WI38 (cell line): ENCODE data around the gene TFDP2.
"Not testable (repeated sequence)": the region's sequence is repeated elsewhere in the genome, so short reads cannot be mapped to it uniquely, and the experiment has no call there.

Source experiments
- H3K4me3 ChIP-seq: 2 replicates; pipeline ENCODE4 v1.5.1; 2011; ENCODE audit warnings: low read depth, mild to moderate bottlenecking, control low read depth, low read length
- TF ChIP-seq, protein P1 (sequence below): IDR thresholded peaks from 2 replicates; pipeline ENCODE4 v1.5.1; 2012; ENCODE audit warnings: low read depth, mild to moderate bottlenecking, control low read depth, low read length

TFDP2 gene

DNA sequence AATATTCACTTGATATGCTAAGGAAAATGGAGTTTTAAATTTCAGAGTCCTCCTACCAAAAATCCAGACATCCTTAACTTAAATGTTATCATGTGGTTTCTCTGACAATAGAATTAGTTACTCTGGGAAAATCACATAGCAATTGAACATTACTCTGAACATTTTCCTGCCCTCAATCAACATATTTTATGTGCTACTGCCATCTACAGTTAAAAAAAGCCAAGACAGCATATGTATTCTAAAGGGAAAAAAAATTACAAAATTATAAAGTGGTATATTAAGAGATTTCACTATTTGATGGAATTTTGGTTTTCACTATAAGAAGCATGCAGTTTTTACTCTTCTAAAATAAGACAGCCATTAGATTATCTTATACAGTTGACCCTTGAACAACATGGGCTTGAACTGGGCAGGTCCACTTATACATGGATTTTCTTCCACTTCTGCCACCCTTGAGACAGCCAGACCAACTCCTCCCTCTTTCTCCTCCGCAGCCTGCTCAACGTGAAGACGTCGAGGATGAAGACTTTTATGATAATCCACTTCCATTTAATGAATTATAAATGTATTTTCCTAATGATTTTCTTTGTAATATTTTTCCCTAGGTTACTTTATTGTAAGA lies 150.6 kb downstream of the TFDP2 start:
- no peak overlapping the region for H3K4me3 ChIP-seq
- TF ChIP-seq, protein P1, sequence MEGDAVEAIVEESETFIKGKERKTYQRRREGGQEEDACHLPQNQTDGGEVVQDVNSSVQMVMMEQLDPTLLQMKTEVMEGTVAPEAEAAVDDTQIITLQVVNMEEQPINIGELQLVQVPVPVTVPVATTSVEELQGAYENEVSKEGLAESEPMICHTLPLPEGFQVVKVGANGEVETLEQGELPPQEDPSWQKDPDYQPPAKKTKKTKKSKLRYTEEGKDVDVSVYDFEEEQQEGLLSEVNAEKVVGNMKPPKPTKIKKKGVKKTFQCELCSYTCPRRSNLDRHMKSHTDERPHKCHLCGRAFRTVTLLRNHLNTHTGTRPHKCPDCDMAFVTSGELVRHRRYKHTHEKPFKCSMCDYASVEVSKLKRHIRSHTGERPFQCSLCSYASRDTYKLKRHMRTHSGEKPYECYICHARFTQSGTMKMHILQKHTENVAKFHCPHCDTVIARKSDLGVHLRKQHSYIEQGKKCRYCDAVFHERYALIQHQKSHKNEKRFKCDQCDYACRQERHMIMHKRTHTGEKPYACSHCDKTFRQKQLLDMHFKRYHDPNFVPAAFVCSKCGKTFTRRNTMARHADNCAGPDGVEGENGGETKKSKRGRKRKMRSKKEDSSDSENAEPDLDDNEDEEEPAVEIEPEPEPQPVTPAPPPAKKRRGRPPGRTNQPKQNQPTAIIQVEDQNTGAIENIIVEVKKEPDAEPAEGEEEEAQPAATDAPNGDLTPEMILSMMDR, result no peak

DNA sequence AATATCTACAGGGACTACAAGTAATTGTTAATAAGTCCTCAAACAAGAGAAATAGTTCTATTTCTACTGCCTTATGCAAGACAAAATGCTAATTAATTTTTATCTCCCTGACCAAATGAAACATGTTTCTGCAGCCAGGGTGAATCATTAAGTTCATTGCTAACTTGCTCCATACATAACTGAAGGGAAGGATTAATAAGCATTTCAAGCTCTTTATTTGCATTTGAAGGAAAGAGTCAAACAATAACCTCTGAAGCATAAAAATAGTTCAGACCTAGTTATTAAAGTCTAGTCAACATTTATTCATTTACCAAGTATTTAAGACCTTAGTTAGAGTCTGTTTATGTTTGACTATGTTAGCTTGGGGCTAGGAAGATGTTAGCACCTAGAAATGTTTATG lies 152.9 kb downstream of the TFDP2 start:
- TF ChIP-seq, protein P1, result no peak
- no peak overlapping the region for H3K4me3 ChIP-seq

DNA sequence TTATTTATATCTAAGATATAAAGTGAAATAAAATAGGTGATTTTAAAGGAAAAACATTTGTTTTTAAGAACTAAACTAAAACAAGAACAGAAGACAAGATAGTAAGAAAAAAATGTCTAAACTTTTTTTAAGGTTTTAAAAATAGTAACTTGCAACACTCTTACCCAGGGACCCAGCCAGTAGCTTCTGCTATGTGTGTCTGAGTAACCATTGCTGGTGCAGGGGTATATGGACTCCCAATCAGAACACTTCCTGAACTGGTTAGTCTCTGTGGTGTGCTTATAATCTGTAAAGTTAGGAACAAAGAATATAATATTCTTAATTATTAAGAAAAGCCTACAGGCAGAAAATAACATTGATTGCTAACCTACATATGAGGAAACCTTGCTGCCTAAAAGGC lies 154.5 kb downstream of the TFDP2 start:
- TF ChIP-seq, protein P1, result no peak
- no peak overlapping the region for H3K4me3 ChIP-seq

DNA sequence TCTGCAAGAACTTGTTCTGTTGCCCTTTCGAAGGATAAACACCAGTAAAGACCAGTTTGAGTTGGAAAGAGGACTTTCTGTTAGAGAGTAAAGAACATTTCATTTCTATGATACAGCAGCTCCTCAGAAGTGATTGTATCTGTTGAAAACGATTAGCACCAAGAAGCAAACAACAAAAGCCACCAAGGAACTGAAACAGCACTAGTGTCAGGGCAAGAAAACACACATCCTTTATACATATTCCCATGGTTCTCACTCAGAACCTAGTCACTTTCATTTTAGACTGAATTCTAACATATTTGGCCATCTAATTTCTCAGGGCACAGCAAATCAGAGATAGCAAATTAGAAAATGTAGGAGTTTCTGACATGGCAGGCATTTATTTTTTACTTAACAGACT lies 156.8 kb downstream of the TFDP2 start:
- TF ChIP-seq, protein P1, result no peak

DNA sequence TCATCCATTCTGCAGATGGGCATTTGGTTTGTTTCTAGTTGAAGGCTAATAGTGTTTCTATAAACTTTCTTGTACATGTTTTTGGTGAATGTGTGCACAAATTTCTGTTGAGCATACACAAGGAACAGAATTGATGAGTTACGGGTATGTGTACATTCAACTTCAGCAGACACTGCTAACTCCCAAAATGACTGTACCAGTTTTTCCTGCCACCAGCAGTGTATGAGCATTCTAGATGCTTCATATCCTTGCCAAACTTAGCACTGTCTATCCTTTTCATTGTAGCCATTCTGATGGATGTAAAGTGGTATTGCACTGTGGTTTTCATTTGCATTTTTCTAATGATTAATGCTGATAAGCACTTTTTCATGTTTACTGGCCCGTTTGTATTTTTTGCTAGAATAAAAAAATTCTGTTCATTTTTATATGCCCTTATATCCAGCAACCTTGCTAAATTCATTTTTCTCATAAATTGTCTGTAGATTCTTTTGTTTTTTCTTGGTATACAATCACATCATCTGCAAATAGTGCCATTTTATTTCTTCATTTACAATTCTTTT lies 162.7 kb downstream of the TFDP2 start:
- H3K4me3 ChIP-seq, result no peak overlapping the region
- TF ChIP-seq, protein P1, result no peak

More for the DNA sequence above, 156.8 kb downstream of the TFDP2 start:
- no peak overlapping the region for H3K4me3 ChIP-seq

DNA sequence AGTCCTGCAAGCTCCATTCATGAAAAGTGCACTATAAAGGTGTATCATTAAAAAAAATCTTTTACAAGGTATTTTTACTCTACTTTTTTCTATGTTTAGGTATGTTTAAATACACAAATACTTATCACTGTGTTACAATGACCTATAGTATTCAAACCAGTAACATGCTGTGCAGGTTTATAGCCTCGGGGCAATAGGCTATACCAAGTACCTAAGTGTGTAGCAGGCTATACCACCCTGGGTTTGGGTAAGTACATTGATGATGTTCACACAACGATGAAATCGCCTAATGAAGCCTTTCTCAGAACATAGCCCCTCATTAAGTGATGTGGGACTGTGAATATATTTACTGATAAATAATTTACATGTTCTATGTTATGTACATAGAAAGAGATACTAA lies 168.3 kb downstream of the TFDP2 start:
- H3K4me3 ChIP-seq, result no peak overlapping the region
- TF ChIP-seq, protein P1, result no peak

DNA sequence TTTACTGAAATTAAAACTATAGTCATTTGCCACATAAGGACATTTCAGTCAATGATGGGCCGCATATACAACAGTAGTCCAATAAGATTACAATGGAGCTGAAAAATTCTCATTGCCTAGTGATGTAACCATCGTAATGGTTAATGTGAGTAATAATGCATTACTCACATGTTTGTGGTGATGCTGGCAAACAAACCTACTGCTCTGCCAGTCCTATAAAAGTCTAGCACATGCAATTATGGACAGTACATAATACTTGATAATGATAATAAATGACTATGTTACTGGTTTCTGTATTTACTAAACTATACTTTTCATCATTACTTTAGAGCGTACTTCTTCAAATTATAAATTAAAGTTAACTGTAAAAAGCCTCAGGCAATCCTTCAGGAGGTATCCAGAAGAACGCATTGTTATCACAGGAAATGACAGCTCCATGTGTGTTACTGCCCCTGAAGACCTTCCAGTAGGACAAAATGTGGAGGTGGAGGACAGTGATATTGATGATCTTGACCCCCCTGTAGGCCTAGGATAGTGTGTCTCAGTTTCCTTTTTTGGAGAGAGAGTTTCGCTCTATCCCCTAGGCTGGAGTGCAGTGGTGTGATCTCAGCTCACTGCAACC lies 170.2 kb downstream of the TFDP2 start:
- TF ChIP-seq, protein P1, result no peak

DNA sequence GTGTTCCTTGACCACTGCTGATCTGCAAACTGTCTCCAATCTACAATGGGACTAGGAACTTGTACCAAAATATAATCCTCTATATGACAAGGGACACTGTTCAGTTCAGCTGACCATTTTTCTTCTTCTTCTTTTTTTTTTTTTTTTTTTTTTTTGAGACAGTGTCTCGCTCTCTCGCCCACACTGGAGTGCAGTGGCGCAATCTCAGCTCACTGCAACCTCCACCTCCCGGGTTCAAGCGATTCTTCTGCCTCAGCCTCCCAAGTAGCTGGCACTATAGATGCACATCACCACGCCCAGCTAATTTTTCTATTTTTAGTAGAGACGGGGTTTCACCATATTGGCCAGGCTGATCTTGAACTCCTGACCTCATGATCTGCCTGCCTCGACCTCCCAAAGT lies 174.6 kb downstream of the TFDP2 start:
- H3K4me3 ChIP-seq, result not testable (repeated sequence)

More for the DNA sequence above, 170.2 kb downstream of the TFDP2 start:
- H3K4me3 ChIP-seq, result no peak overlapping the region
